WI38 (cell line): Measurements from ENCODE around the gene UBE2Q1.
"Not testable (repeated sequence)": the region's sequence is repeated elsewhere in the genome, so short reads cannot be mapped to it uniquely, and the experiment has no call there.

Experiments
- H3K4me3 ChIP-seq: 2 replicates; pipeline ENCODE4 v1.5.1; 2011; ENCODE audit warnings: low read depth, mild to moderate bottlenecking, control low read depth, low read length
- CTCF ChIP-seq: IDR thresholded peaks from 2 replicates; pipeline ENCODE4 v1.5.1; 2012; ENCODE audit warnings: low read depth, mild to moderate bottlenecking, control low read depth, low read length

The UBE2Q1 gene

GRCh38 chr1:154541231-154541630 is 17.2 kb downstream of the UBE2Q1 start:
- H3K4me3 ChIP-seq, result no peak overlapping the region
- TF ChIP-seq CTCF, result no peak

- no peak for TF ChIP-seq CTCF
- no peak overlapping the region for H3K4me3 ChIP-seq
Observed at GRCh38 chr1:154539486-154540483, 18.7 kb downstream of the UBE2Q1 start.

DNA sequence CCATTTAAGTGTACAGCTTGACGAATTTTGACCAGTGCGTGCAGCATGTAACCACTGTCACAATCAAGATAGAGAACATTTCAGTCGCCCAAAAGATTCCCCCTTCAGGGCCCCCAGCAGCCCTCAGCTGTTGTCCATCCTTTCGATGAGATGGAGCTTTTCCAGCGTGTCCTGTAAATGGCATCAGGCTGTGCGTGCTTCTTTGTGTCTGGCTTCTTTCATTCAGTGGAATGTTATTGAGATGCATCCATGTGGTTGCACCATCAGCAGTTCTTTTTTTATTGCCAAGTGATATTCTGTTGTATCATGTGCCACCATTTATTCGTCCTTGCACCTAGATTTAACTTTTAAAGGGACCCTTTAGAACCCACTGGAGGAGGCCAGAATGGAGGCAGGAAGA is 21.9 kb downstream of the UBE2Q1 start:
- no peak overlapping the region for H3K4me3 ChIP-seq
- TF ChIP-seq CTCF, result no peak

DNA sequence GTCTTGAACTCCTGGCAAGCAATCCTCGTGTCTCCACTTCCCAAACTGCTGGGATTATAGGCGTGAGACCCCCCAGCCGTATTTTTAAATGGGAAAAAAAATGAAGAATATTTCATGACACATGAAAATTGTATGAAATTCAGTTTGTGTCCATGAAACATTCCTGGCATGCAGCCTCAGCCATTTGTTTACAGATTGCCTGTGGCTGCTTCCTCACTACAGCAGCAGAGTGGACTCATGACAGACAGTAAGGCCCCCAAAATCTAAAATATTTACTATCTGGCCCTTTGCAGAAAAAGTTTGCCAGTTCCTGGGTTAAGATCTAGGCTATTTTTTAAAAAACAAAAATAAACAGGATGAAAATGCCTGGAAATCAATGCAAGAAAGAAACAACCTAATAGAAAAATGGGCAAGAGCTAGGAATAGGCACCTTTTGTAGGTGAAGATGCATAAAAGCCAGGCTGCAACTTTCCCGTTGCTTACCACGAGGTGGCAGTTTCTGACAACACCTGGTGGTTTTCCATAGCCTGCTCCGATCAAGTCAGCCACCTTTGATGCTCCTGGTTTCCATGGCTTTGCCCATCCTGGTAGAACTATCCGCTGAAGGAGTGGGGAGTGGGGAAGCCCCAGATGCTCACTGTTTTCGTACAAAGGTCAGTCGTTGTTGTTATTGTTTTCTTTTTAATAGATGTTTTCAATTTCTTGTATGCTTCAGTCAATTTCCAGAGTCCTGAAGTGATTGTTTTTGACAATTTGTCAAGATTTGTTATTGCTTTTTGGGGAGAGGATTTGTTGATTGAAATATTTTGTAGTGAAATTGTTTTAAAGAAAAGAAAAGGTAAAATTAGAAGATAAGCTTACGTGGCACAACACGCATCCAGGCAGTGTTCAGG is 24.3 kb downstream of the UBE2Q1 start:
- H3K4me3 ChIP-seq, result no peak overlapping the region
- no peak for TF ChIP-seq CTCF

DNA sequence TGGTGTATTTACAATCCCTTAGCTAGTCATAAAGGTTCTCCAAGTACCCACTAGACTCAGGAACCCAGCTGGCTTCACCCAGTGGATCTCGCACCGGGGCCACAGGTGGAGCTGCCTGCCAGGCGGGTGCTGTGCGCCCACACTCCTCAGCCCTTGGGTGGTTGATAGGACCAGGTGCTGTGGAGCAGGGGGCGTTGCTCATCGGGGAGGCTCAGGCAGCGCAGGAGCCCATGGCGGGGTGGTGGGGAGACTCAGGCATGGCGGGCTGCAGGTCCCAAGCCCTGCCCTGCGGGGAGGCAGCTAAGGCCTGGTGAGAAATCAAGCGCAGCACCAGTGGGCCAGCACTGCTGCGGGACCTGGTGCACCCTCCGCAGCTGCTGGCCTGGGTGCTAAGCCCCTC is 26.5 kb downstream of the UBE2Q1 start:
- H3K4me3 ChIP-seq, result not testable (repeated sequence)

GRCh38 chr1:154529308-154529707 is 29.2 kb downstream of the UBE2Q1 start:
- TF ChIP-seq CTCF, result no peak
- H3K4me3 ChIP-seq, result no peak overlapping the region

DNA sequence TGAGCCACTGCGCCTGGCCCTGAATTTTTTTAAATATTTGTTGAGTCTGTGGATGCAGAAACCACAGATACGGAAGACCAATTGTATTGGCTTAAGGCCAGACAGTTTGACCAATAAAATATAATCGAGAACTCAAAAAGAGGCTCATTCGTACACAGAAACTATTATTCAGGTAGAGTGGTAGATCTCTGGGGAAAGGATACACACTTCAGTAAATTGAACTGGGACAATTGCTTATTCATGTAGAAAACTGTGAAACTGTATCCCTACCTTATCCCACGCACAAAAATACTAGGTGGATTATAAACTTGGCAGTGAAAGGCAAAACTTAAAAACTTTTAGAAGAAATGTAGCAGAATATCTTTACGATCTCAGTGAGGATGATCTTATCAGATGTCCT is 31.3 kb downstream of the UBE2Q1 start:
- no peak for TF ChIP-seq CTCF
- H3K4me3 ChIP-seq, result no peak overlapping the region
